ENCODE results near the gene ZNF365.
"Not testable (repeated sequence)": the region's sequence is repeated elsewhere in the genome, so short reads cannot be mapped to it uniquely, and the experiment has no call there.

ZNF365 gene

DNA sequence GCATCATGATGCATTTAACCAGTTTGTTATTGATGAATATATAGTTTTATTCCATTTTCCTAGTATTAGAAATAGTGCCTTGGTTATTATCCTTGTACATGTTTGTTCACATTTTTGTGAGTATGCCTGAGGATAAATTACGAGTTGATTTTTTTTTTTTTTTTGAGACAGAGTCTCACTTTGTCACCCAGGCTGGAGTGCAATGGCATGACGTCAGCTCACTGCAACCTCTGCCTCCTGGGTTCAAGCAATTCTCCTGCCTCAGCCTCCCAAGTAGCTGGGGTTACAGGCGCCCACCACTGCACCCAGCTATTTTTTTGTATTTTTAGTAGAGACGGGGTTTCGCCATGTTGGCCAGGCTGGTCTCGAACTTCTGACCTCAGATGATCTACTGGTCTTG, 4.7 kb downstream of the ZNF365 start:
- DNase-seq = not testable (repeated sequence)

DNA sequence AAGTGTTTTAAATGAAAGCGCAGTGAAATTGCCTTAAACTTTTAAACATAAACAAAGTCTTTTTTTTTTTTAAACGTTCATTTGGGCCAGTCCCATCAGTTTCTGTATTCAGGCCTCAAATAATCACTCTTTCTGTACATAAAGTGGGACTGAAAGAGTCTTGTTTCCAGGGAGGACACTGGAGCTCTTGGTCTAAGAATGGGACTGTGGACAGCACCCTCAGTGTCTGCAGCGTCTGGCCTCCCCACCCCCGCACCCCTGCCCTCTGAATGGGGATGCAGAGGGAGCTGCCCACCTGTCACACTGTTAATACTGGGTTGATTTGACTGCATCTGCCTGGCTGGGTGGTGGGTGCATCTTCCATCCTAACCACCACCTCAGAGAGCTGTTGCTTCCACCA, 5.2 kb downstream of the ZNF365 start:
- no peak for DNase-seq

DNA sequence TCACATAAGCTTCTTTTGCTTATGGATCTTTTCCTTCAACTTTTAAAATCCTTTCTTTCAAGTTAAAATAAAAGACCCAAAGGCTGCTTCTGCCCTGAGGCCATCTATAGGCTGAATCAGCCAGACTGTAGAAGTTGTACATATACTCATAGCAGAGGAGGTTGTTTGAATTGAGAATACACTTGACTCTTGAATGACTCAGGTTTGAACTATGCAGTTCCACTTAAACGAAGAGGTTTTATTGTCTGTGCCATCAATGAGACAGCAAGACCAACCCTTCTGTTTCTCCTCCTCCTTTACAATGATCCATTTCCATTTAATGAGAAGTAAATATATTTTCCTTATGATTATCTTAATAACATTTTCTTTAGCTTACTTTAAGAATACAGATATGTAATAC, 5.8 kb downstream of the ZNF365 start:
- no peak for DNase-seq

DNA sequence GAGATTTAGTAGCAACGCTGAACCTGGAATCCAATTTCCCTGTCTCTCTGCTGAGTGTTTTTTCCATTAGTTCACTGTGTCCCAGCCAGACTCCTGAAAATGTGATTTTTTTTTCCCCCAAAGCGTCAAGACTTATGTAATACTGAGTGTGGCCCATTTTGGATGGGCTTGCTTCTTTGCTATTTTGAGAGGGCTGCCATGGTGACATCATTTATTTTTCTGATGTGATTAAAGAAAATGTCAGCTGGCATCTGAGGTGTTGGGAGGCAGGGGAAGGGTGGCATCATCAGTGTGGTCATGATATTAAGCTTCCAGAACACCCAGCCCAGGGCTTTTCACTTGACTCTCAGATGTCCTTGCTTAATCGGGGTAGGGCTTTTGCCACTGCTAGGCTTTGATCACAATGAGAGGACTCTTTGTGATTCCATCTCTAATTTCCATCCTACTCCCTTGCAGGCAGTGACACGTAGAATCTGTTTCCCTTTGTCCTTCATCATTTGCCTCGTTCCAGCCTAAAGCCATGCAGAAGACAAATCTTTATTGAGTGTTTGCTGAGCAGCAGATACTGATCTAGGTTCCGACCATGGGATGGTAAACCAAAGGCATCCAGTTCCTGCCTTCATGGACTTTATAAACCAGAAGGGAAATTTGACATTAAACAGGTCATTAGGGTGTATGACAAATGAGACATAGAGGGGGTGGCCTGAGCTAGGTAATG, 7.4 kb downstream of the ZNF365 start:
- no peak for DNase-seq

DNA sequence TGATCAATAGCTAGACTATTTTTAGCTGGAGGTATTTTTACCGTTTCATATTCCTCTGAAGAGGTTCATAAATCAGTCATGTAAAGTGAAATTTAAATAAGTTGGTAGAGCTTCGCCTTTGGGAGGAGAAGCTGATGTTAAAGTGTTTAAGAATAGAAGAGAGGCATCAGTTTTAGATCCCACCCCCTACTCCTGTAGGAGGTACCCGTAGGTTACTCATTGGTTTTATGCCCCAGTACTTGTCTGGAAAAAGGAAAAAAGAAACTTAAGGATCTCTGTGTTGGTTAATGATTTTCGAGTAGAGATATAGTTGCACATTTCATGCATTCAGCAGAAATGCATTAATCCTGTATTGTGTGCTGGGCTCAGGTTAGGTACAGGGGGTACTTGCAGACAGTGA, 8.7 kb downstream of the ZNF365 start:
- DNase-seq = no peak

DNA sequence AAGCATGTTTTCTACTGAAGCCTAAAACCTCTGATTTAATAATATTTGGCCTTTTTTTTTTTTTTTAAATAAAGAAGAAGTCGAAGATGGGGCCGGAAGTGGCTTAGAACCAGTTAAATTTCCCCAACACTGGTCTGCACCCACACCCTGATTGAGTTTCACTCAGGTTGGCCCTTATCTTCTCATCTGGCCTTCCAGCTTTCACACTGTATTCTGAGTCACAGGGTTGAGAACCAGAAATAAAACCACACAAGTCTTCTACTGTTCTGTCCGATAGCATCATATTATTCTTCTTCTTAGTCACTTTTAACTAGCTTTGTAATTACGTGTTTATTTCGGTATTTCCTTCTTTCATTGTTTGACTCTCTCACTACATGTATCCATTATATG, 9.9 kb downstream of the ZNF365 start:
- no peak for DNase-seq

DNA sequence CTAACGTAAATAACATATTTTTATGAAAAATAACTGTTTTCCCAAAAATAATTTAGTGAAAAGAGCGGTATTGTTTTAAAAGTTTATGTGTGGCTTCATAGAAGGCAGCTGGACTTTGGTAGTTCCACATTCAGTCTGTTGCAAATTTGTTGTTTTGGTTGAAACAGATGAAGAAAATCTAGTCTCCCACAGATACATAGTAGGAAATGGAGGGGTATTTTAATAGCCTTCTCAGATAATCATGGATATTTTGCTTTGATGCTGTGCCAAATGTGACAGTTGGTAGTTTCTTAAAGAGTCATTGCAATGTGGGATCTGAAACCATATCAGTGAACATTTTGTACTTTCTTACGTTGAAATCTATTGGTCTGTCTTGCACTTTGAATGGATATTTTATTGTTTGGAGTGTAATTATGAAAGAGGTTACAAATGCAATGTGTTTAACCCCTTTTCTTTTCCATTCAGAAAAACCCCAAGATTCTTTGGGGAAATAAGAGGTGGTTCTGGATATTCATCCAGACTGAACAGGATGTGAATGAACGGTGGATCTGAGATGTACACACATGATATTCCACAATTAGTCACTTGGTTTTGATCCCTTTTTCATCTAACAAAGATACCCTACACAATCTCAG, 10.4 kb downstream of the ZNF365 start:
- DNase-seq = no peak

DNA sequence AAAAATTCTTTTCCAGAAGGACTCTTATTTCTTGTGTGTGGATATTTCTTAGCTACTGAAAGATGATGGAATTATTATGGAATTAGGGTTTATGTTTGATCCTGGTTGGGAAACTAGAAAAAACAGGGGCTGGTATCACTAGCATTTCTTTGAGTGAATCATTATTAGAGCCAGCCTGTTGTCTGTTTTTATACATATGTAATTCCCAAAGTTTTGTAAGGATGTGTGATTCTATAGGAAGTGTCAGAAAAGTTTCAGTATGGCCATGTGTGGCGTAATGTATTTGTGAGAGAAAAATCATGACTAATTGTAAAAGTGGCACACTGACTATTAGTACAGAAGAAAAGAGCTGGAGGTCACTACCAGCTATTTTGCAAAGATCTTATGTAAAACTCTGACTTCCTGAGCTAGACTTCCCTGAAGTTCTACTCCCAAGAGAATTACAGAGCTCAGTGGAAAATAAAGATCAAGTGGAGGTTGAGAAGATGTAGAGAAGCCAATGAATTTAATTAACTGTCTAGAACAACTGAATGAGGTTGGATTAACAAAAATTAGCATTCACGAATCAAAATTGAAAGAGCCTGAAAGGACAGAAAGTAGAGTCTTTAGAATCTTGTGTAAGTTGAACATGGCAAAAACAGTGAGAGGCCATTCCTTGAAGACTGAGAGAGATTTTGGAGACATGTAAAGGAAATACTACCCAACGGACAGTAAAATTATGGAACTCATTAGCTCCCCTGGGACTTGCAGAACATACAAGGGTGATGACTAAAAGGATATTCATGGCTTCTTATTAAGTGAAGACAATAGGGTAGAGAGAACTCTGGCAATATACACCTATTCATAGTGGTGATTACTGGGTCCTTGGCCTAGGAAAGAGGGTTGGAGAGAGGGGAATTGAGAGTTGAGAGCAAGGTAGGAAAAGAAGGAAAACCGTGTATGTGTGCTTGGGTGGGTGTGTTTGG, 12.5 kb downstream of the ZNF365 start:
- DNase-seq = no peak

DNA sequence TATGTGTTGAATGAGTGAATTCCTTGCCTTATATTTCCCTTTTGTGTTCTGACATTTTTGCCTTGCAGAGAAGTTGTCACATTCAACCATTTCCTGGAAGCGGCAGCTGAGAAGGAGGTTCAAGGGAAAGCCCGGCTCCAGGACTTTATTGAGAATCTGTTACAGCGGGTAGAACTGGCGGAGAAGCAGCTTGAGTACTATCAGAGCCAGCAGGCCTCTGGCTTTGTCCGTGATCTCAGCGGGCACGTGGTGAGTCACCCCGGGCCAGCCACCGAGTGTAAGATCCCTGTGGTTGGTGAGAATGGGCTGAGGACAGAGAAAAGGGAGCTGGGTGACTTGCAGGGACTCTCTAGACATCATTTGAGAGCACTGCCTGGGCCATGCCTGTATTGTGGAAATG, 14.2 kb downstream of the ZNF365 start:
- no peak for DNase-seq

DNA sequence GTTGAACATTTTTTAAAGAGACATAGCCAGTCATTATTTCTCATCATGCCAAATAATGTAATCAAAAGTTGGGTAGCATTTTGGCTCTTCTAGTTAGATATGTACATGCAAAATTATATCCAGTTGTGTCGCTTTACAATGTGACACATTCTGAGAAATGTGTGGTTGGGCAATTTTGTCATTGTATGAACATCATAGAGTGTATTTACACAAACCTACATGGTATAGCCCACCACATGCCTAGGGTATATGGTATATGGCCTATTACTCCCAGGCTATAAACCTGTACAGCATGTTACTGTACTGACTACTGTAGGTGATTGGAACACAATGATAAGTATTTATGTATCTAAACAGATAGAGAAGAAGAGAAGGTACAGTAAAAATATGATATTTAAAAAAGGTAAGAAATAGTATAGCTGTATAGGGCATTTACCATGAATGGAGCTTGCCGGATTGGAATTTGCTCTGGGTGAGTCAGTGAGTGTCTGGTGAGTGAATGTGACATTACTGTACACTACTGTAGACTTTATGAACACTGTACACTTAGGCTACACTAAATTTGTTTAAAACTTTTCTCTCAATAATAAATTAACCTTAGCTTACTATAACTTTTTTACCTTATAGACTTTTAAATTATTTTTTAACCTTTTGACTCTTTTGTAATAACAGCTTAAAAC, 16.5 kb downstream of the ZNF365 start:
- no peak for DNase-seq

DNA sequence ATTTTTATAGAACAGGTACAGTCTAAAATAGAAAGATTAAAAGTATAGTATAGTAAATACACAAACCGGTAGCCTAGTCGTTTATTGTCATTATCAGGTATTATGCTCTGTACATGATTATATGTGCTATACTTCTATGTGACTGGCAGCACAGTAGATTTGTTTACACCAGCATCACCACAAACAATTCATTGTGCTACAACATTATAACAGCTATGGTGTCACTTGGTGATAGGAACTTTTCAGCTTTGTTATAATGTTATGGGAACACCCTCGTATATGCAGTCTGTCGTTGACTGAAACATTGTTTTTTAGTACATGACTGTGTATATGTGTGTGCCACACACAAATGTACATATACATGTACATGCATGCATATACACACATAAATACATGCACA, 19.1 kb downstream of the ZNF365 start:
- no peak for DNase-seq

DNA sequence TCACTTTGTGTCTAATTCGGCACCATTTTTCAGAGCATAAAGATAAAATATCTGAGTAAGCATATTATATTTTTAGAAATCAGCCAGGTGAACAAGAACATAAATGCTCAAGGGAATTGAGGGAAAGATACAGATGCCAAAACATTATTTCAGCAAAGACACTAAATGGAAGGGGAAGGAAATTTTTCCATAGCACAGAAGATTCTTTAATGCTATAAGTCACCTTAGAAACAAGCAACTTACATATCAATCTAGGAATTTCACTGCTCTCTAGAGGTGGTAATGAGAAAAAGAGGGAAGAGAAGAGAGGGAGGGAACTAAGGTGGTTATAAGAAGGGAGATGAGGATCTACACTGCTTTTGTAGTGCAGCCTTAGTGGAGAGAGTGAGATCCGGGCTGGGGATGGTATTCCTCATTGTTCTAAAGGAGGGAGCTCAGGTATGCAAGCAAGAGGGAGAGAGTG, 20.4 kb downstream of the ZNF365 start:
- DNase-seq = no peak

DNA sequence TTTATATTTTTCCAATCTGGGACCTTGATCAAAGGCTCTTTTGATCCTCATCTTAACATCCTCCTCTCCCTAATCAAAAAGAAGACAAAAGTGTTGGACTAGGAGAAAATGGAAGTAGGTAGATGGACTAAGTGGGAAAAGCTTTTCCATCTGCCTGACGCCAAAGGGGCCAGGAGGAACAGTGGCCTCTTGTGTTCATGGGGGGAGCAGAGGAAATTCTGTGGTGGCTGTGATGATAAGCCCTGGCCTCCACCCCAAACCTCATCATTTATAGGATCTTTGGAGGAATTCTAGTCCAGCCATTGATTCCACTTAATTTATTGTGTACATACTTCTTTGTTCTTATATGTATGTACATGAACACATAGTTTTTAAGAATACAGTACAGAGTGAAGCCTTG, 21.7 kb downstream of the ZNF365 start:
- DNase-seq = no peak

DNA sequence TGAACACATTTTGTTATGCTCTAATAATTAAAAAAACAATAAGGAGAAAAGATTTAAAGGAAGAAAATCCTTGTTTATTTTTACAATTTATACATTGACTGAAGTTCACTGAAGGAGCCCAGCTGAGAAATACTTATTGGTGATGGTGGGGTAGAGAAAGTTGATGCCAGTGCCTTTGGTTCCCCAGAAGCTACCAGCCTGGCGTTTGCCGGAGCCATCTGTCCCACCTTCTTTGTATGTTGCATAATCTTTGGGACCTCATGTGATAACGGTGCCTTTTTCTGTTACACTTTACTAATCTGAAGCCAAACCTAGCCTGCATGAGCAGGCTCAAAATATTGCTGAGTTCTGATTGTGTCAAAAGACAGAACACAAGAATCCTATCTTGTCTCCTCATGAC, 22.7 kb downstream of the ZNF365 start:
- no peak for DNase-seq

DNA sequence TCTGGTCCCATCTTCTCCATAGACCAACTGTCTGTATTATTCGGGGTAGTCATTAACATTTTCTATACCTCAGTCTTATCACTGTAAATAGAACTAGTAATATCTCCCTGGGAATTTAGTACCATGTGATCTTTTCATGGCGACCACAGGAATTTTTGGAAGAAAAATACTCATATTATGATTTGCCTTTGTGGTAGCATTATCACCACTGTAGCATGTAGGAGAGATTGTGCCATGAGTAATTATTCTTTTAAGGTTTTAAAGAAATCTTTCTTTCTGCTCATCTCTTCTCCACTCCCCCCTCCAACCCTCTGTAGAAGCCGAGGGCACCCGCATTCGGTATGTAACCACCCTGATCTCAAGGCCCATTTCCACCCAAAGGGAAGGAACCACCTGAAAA, 25.0 kb downstream of the ZNF365 start:
- DNase-seq = no peak

DNA sequence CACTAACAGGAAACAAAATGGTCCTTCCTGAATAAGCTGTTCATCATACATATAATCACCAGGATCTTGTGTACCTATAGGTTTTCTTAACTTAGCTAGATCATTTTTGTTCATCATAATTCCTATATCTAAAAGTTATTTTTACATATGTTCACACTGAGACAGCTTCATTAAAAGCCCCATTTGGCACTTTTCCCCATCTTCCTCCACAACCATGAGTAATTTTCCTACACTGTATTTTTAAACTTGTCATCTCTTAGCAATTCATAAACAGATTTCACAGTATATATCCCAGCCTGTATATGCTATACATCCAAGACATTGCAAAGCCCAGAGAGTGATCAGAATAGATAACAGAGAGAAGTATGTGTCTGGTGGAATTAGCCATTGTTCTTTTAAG, 28.3 kb downstream of the ZNF365 start:
- DNase-seq = no peak

DNA sequence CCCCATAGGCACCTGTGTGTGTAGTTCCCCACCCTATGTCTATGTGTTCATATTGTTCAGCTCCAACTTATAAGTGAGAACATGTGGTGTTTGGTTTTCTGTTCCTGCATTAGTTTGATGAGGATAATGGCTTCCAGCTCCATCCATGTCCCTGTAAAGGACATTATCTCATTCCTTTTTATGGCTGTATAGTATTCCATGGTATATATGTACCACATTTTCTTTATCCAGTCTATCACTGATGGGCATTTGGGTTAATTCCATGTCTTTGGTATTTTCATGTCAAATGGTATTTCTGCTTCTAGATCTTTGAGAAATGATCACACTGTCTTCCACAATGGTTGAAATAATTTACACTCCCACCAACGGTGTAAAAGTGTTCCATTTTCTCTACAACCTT, 36.4 kb downstream of the ZNF365 start:
- DNase-seq = not testable (repeated sequence)

DNA sequence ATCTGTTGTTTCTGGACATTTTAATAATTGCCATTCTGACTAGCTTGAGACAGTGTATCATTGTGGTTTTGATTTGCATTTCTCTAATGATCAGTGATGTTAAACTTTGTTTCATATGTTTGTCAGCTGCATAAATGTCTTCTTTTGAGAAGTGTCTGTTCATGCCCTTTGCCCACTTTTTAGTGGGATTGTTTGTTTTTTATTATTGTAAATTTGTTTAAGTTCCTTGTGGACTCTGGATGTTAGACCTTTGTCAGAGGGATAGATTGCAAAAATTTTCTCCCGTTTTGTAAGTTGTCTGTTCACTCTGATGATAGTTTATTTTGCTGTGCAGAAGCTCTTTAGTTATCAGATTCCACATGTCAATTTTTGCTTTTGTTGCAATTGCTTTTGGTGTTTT, 36.8 kb downstream of the ZNF365 start:
- DNase-seq = not testable (repeated sequence)

DNA sequence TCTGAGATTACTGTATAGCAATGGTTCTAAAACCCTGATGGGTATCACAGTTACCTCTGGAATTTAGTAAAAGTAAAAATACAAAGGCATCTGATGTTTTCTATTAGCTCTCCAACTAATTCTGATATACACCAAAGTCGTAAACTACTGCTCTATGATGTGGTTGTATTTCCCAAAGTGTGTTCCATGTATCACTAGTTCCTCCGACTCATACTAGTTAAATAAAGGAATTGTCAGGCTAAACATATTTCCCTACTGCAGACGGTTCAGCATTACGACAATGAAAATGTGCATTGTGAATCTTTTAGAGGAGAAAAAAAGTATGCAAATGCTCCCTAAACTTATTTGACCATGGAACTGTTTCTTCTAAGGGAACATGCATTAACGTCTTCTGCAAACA, 38.9 kb downstream of the ZNF365 start:
- no peak for DNase-seq

DNA sequence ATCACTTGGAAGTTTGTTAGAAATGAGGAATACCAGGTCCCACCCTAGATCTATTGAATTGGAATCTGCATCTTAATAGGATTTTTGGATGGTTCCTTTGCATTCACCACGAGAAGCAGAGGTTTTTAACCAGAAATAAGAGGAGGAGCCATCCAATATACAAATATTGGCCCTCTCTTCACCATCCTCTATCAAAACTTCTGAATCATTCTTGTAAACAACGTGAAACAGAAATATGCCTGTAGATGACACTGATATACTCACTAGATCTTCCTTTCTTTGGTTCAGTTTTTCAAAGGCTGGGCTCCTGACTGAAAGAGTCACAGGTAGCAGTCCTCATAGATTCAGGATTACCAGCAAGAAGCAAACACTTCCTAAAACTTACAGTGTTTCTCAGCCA, 39.5 kb downstream of the ZNF365 start:
- no peak for DNase-seq

DNA sequence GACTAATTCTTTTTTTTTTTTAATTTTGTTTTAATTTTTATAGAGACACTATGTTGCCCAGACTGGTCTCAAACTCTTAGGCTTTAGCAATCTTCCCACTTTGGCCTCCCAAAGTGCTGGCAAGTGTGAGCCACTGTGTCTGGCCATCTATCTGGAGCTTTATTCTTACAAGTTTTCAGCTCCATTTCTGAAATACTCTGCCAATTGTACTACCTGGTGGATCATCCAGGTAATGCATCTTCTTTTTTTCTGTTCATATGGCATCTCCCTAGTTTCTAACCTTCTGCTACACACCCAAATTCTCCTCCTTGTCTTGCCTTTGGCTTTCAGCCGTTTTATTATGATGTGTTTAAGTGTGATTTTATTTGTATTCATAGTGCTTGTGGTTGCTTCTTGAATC, 40.2 kb downstream of the ZNF365 start:
- DNase-seq = no peak

DNA sequence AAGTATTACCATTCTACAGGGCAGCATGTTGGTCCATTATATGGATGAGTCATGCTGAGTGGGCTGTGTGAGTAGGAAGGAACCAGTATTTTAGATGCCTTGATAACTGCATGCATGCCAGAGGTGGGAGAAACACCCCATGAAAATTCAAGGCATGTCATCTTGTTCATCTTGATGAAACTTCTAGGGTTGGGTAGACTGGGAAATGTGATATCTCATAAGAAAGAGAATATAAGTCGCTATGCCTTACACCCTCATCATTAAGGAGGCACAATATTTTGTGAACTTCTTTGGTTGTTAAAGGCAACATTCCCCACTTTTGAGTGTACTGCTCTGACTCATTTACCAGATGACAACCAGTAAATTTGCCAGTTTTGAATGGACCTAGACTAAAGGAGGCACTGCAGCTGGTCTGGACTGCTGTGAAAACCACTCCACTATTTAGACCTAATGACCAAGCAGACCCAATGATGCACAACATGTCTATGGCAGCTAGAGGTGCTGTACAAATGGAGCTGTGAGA, 48.0 kb downstream of the ZNF365 start:
- no peak for DNase-seq

DNA sequence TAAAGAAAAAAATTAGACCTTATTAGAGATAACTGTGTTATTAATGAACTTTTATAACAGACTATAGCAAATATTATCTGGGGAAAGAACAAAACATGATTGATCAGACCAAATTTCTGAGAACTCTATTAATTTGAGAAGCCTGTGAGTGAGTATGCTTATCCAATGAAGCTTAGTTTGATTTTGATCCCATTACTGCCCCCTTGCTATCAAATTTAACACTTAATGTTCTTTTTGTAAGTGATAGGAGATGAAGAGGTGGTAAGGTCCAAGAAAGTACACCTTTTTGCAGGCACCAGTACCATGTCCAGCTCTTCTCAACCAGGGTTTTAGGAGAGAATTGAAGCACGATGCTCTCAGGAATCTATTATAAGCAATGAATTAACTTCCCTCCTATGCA, 49.9 kb downstream of the ZNF365 start:
- no peak for DNase-seq
